ENCODE data around the gene PSMD12. TPM values are rescaled to one million over a fixed set of nuclear protein-coding genes. Genes with fewer than 3 reads are reported as not detected.

Gene PSMD12
- total RNA-seq, 4 donors from 2014 or later: 24.1 to 45.3 (median 27.7) TPM

DNA sequence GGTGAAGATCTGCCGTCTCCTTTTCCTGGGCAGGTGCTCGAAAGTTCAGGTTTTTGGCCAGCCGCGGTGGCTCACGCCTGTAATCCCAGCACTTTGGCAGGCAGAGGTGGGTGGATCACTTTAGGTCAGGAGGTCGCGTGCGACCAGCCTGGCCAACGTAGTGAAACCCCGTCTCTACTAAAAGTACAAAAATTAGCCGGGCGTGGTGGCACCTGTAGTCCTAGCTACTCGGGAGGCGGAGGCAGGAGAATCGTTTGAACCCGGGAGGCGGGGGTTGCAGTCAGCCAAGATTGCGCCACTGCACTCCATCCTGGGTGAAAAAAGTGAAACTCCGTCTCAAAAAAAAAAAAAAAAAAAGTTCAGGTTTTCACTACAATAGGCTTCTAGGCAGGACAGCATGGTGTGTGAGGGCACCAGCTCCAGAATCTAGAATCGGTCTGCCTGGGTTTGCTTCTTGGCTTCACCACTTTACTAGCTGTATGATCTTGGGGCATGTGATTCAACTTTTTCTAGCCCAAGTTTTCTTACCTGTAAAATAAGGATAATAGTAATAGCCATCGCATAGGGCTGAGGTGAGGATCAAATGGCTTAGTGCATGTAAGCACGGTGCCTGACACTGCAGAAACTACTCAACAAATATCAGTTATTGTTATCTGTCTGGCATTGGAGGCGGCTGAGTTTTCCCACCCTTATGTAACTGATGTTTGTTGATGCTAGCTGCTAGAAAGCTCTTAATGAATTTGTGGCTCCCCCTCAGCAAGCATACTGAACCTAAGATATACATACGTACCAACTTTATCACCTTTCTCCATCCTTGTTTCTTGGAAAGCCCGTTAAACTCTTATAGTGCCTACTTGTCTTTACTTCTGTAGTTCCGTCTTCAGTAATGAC is 1.3 kb downstream of the PSMD12 start:
- TF ChIP-seq, protein P1, sequence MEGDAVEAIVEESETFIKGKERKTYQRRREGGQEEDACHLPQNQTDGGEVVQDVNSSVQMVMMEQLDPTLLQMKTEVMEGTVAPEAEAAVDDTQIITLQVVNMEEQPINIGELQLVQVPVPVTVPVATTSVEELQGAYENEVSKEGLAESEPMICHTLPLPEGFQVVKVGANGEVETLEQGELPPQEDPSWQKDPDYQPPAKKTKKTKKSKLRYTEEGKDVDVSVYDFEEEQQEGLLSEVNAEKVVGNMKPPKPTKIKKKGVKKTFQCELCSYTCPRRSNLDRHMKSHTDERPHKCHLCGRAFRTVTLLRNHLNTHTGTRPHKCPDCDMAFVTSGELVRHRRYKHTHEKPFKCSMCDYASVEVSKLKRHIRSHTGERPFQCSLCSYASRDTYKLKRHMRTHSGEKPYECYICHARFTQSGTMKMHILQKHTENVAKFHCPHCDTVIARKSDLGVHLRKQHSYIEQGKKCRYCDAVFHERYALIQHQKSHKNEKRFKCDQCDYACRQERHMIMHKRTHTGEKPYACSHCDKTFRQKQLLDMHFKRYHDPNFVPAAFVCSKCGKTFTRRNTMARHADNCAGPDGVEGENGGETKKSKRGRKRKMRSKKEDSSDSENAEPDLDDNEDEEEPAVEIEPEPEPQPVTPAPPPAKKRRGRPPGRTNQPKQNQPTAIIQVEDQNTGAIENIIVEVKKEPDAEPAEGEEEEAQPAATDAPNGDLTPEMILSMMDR (IDR thresholded peaks at IDR 0.05; ENCODE audit: low read depth): no peak

DNA sequence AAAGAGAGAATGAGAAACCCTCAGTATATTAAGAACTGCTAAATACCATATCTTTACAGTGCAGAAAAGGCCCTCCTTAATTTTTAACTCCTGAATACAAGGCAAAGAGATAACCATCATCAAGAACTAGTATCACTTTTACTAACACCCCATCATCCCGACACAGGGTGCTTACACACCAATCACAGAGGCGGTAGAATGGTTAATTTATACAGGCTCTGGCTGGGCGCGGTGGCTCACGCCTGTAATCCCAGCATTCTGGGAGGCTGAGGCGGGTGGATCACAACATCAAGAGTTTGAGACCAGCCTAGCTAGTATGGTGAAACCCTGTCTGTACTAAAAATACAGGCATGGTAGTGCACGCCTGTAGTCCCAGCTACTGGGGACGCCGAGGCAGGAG is 4.2 kb downstream of the PSMD12 start:
- TF ChIP-seq, protein P1 (IDR thresholded peaks at IDR 0.05; ENCODE audit: low read depth): no peak

DNA sequence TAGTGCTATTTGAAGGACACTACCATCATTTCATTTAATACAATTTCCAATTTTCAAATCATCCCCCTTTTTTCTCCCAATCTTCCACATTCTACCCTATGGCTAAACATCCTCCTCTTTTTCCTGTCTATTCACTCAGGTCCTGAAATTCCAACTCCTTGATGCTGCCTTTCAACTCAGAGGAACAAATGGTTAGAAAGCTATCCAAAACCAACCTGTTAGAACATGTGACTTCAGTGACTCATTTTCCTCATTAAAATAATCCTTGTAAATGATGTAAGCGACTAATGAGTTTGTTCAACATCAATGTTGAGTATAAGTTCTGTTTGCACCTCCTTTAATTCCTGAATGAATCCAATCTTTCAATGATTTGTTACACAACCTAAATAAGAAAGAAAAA is 5.5 kb downstream of the PSMD12 start:
- TF ChIP-seq, protein P1 (IDR thresholded peaks at IDR 0.05; ENCODE audit: low read depth): no peak

DNA sequence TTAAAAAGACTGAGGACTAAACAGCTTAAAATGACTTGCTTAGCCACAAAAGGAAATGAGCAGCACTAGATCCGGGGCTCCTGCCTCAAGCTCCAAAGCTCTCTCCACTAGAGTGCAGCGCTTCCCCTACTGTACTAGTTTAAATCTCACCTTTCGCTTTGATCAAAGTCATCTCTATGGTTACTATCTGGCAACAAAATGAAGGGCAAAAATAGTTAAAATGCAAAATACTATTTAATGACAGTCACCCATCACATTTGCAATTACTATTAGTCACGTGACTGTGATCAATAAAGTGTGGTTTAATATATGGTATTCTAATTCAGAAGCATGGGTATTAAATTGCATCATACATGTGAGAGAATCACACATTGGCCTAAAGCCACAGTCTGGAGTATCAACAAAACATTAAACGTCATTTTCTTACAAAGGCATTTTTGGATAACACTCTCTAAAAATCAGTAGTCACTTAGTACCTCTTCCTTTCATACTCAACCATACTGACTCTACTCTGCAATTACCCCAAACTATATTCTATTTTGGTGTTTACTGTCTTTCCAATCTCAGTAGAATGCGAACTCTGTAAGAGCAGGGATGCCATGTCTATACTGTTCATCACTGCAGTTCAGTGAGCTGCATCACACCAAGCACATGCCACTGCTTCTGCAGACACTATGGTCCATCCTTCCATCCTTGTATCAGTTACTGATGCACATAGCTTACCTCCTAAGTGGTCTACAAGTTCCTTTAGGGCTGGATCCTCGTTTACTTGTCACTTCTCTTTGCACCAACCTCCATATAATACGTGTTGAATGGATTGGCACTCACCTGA is 6.2 kb downstream of the PSMD12 start:
- TF ChIP-seq, protein P1 (IDR thresholded peaks at IDR 0.05; ENCODE audit: low read depth): no peak

DNA sequence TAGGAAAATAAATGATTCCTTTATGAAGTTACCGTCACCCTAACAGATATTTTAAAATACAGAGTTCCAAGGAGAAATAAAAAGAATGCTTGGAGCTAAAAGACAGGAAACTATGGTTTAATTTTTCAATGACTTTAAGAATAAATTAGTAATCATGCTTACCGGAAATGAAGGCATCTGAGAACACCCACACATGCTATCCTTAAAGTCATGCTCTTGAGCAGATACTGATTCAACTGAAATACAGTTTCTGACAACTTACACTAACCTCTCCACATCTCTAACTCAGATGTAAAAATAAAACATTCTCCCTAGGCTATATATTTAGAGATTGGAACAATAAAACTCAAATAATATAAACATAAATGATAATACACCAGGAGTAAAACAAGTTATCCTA is 7.8 kb downstream of the PSMD12 start:
- TF ChIP-seq, protein P1 (IDR thresholded peaks at IDR 0.05; ENCODE audit: low read depth): no peak

DNA sequence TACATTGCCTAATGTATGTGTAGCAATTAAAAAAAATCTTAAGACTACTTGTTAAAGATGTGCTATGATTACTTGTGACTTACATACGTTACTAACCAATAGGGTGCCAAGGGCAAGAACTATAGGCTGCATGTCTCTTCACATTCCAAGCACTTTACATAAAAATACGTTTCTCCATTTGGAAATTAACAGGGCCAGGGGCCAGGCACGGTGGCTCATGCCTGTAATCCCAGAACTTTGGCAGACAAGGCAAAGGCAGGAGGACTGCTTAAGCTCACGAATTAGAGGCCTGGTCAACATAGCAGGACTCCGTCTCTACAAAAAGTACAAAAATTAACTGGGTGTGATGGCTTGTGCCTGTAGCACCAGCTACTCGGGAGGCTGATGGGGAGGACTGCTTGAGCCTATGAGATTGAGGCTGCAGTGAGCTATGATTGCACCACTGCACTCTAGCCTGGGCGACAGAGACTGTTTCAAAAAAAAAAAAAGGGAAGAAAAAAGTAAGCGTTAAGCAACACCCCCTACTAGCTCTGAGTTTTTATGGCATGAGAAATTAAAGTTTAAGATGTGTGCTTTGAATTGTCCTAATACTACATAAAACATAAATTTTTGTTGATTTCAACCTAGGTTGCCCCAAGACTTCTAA is 12.3 kb downstream of the PSMD12 start:
- TF ChIP-seq, protein P1 (IDR thresholded peaks at IDR 0.05; ENCODE audit: low read depth): no peak
